ENCODE measurements around the gene CCL25. TPM values are rescaled to one million over a fixed set of nuclear protein-coding genes. Genes with fewer than 3 reads are reported as not detected.
A peak's percentile ranks its signal among the peaks of the same experiment; 100 is the strongest.

CCL25 gene
- total RNA-seq, 2 donors from 2014 or later = not detected

- DNase-seq = no peak
- intact Hi-C loops (cut with DNase I) = no loop called here
- no peak for ATAC-seq
Observed at GRCh38 chr19:8041531-8041931, 11.0 kb upstream of the CCL25 start.

DNA sequence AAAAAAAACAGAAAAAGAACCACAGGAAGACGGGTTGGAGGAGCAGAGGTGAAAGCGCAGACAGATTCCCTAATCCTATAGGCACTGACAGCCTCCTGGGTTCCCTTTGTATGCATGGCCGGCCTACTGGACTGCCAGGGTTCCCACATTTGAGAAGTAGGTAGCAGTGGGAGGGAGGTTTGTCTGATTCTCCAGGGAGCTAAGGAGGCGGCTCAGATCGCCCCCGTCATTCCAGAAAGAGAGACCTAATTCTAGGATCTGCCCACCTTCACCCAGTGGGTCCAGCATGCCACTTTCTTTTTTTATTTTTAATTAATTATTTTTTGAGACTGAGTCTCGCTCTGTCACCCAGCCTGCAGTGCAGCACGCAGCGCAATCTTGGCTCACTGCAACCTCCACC lies 9.7 kb upstream of the CCL25 start:
- intact Hi-C loops (cut with DNase I) = no loop called here
- DNase-seq = no peak
- no peak for ATAC-seq

- DNase-seq (no peak), ATAC-seq (no peak)
- intact Hi-C loops (cut with DNase I) = no loop called here
Observed at GRCh38 chr19:8044018-8044417, 8.5 kb upstream of the CCL25 start.

DNA sequence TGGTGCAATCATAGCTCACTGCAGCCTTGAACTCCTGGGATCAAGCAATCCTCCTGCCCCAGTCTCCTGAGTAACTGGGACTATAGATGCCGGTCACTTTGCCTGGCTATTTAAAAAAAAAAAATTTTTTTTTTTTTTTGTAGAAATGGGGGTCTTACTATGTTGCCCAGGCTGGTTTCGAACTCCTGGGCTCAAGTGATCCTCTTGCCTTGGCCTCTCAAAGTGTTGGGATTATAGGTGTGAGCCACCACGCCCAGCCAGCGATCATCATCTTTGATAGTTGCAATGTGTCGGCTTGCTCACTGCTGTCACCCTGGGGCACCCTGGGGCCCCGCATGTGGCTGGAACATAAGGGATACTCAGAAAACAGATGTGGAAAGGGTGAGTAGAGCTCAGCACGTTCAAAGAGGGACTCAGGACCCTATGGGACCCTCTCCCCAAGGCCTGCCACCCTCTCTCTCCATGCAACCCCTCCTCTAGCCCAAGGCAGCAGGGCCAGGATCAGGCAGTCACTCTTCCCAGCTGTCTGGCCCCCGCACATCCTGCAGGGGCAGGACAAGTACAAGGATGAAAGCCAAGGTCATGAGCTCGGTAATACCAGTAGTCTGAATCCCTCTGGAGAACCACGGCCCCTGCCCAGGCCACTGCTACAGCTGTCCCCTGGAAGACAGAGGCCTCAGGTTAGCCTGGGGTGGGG lies 6.5 kb upstream of the CCL25 start:
- DNase-seq (no peak), ATAC-seq (no peak)
- intact Hi-C loops (cut with DNase I) = no loop called here

DNA sequence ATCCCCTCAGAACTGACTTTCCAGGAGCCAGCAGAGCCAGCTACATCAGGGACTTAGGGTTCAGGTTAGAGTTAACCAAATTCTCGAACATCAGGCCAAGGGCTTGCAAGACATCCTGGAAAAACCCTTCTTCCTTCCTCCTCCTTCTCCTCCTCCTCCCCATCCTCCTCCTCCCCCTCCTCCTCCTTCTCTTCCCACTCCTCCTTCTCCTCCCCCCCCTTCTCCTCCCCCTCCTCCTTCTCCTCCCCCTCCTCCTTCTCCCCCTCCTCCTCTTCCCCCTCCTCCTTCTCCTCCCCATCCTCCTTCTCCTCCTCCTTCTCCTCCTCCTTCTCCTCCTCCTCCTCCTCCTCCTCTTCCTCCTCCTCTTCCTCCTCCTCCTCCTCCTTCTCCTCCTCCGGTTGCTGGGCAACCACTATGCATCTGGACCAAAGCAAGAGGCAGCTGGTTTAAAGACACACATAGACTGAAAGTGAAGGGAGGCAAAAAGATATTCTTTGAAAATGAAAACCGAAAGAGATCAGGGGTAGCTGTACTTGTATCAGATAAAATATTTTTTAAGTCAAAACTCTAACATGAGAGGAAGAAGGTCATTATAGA lies 5.9 kb upstream of the CCL25 start:
- no peak for DNase-seq
- intact Hi-C loops (cut with DNase I) = no loop called here
- ATAC-seq = no peak

DNA sequence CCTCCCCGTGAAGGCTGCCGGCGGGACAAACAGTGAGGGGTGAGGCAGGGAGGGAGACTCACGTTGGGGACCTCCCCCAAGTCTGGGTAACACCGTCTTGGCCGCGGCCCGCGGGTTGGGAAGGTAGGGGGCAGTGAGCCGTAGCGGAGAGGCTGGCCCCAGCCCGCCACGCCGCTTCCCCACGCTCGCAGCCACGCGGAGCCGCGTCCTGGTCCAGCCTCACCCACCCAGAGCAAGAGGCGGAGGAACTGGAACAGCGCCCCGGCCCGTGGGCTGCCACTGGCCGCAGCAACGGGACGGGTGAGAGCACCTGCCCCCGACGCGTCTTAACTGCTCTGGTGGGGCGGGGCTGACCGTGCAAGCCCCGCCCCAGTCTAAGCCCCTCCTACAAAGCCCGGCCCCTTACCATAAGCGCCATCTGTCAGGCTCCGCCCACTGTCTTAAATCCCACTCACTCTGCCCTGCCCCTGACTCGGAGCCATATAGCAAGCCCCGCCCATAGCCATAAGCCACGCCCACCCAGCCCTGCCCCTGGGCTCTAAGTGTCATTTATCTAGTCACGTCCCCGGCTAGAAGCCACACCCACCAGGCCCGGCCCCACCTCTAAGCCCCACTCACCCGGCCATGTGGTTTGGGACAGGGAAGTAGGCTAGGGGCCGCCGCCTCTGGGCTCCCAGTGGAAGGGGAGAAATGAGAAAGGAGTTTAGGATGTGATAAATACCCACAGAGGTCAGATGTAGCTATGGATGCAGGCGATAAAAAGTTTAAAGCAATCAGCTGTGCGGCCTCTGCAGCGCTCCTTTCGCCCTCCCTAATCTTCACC lies 2.1 kb upstream of the CCL25 start:
- intact Hi-C loops (cut with DNase I) = no loop called here
- DNase-seq (peak; percentile 88), ATAC-seq (peak; percentile 93 to 97)

DNA sequence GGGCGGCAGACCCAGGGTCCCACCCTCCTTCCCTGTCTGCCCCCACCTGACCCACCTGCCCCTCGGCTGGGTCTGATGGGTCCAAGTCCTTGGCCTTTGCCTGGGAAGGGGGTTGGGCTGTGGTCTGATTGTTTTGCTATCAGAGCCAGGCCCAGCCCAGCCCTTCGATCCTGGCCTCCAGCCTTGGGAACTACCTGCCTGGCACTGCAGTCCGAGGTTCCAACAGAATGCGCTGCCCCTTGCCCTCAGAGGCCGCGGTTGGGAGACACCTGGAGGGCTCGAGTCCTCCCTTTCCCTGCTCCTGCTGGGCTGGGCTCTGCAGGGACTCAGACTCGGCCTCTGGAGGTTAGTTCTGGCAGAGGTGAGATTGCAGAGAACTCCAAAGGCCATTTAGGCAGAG lies 1.6 kb downstream of the CCL25 start:
- ATAC-seq = no peak
- no peak for DNase-seq
- intact Hi-C loops (cut with DNase I) = no loop called here

DNA sequence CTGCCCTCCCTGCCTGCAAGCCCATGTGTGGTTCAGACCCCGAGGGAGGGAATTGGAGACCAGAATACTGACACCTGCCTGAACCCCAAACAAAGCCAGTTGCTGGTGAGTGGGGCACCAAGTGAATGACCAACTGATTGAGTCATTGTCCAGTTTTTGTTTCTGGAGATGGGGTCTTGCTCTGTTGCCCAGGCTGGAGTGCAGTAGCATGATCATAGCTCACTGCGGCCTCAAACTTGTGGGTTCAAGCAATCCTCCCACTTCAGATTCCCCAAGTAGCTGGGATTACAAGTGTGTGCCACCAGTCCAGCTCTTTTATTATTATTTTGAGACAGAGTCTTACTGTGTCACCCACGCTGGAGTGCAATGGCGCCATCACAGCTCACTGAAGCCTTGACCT lies 4.0 kb downstream of the CCL25 start:
- no peak for DNase-seq
- intact Hi-C loops (cut with DNase I) = no loop called here
- no peak for ATAC-seq

GRCh38 chr19:8057545-8058270 lies 5.1 kb downstream of the CCL25 start:
- ATAC-seq (no peak), DNase-seq (no peak)
- intact Hi-C loops (cut with DNase I) = no loop called here

- ATAC-seq (no peak), DNase-seq (no peak)
- intact Hi-C loops (cut with DNase I) = no loop called here
Observed at GRCh38 chr19:8064911-8065874, 12.6 kb downstream of the CCL25 start.

DNA sequence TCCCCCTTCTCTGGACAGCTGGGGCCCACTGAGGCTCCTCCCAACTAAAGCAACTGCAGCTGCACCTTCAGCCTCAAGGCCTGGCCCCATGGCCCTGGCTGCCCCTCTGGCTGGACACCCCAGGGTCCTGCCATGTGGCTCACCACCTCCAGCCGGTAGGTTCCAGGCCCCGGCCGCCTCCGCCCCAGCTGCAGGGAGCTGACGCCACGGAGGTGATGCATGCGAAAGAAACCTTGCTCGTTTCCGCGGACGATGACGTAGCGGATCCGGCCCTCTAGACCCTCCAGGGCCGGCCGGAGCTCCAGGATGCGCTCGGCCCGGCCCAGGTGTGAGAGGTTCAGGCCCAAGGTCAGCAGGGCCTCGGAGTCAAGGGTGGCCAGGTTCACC lies 13.3 kb downstream of the CCL25 start:
- DNase-seq (no peak), ATAC-seq (no peak)
- intact Hi-C loops (cut with DNase I) = no loop called here

- intact Hi-C loops (cut with DNase I) = no loop called here
- no peak for ATAC-seq
- no peak for DNase-seq
Observed at GRCh38 chr19:8069096-8069973, 16.8 kb downstream of the CCL25 start.

- ATAC-seq (no peak), DNase-seq (no peak)
- intact Hi-C loops (cut with DNase I) = no loop called here
Observed at GRCh38 chr19:8071912-8072311, 19.4 kb downstream of the CCL25 start.

- no peak for DNase-seq
- ATAC-seq = no peak
- intact Hi-C loops (cut with DNase I) = no loop called here
Observed at GRCh38 chr19:8074501-8074900, 21.9 kb downstream of the CCL25 start.

- intact Hi-C loops (cut with DNase I) = no loop called here
- DNase-seq (no peak), ATAC-seq (no peak)
Observed at GRCh38 chr19:8075158-8076074, 22.9 kb downstream of the CCL25 start.

GRCh38 chr19:8079988-8080387 lies 27.4 kb downstream of the CCL25 start:
- ATAC-seq = no peak
- intact Hi-C loops (cut with DNase I) = no loop called here
- DNase-seq = no peak

DNA sequence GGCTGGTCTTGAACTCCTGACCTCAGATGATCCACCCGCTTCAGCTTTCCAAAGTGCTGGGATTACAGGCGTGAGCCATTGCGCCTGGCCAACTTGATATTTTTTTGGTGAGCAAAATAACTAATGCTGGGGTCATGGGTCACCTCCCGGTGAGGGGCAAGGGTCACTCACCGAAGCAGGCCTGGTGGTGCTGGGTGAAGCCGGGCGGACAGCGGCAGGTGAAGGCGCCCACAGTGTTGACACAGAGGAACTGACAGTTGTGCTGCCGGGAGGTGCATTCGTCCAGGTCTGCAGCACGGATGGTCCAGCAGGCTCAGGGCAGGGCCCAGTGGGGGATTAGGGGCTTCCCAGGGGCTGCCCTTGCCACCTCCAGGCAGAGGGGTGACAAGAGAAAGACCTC lies 28.3 kb downstream of the CCL25 start:
- ATAC-seq = no peak
- no peak for DNase-seq
- intact Hi-C loops (cut with DNase I) = no loop called here

Data from left cardiac atrium (tissue), 4 donors.